Suprapubic skin (tissue), 3 donors: ENCODE data around the gene TYMS.

Source experiments
- POLR2A ChIP-seq, 2 donors: fragments of 450-650 bp; IDR thresholded peaks; one replicate each; pipeline ENCODE4 v1.6.1; 2017; ENCODE audit warnings: antibody characterized with exemption in 2 of 2, mild to moderate bottlenecking in 2 of 2, moderate library complexity in 2 of 2
- TF ChIP-seq, protein P1 (sequence below), 2 donors: fragments of 200-600 bp in 1 of 2; fragments of 450-650 bp in 1 of 2; sonication (generic) in 1 of 2; IDR thresholded peaks; one replicate each; pipeline ENCODE4 v1.5.1; 2016 to 2019; ENCODE audit warnings: antibody characterized with exemption in 2 of 2, mild to moderate bottlenecking in 1 of 2, moderate library complexity in 1 of 2

DNA sequence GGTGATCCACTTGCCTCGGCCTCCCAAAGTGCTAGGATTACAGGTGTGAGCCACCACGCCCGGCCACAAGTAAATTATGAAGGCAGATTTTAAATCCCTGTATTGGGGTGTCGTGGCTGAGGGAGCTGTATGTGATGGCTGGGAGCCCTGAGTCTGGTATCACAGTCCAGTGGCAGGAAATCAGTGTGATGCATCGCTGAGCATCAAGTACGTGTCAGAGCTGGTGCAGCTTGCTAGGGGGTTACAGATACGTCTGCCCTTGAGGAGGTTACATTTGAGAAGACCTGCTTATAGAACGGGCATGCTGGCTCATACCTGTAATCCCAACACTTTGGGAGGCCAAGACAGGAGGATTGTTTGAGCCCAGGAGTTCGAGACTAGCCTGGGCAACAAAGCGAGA, 50.6 kb downstream of the TYMS start:
- TF ChIP-seq, protein P1, sequence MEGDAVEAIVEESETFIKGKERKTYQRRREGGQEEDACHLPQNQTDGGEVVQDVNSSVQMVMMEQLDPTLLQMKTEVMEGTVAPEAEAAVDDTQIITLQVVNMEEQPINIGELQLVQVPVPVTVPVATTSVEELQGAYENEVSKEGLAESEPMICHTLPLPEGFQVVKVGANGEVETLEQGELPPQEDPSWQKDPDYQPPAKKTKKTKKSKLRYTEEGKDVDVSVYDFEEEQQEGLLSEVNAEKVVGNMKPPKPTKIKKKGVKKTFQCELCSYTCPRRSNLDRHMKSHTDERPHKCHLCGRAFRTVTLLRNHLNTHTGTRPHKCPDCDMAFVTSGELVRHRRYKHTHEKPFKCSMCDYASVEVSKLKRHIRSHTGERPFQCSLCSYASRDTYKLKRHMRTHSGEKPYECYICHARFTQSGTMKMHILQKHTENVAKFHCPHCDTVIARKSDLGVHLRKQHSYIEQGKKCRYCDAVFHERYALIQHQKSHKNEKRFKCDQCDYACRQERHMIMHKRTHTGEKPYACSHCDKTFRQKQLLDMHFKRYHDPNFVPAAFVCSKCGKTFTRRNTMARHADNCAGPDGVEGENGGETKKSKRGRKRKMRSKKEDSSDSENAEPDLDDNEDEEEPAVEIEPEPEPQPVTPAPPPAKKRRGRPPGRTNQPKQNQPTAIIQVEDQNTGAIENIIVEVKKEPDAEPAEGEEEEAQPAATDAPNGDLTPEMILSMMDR (IDR thresholded peaks at IDR 0.05): no peak
- no peak for TF ChIP-seq POLR2A (IDR thresholded peaks at IDR 0.05)
